Ectodermal cell (in vitro differentiated cells): ENCODE results near the gene DDX19B.
"Not testable (repeated sequence)": the region's sequence is repeated elsewhere in the genome, so short reads cannot be mapped to it uniquely, and the experiment has no call there.

Experiments used
- H3K27ac ChIP-seq: 2 replicates; pipeline ENCODE4 v1.7.0; 2013; ENCODE audit warnings: mild to moderate bottlenecking, low read depth, low read length; ENCODE audit not compliant: insufficient read depth, poor library complexity, severe bottlenecking
- H3K27me3 ChIP-seq: 2 replicates; pipeline ENCODE4 v1.7.0; 2013; ENCODE audit warnings: mild to moderate bottlenecking, low read length; ENCODE audit not compliant: insufficient read depth, control insufficient read depth, poor library complexity, severe bottlenecking
- H3K36me3 ChIP-seq: one replicate; pipeline ENCODE4 v1.7.0; 2013; ENCODE audit warnings: low read length; ENCODE audit not compliant: control insufficient read depth, insufficient read depth
- H3K4me1 ChIP-seq: one replicate; pipeline ENCODE4 v1.7.0; 2013; ENCODE audit warnings: low read length; ENCODE audit not compliant: control insufficient read depth, insufficient read depth
- H3K4me3 ChIP-seq: 2 replicates; pipeline ENCODE4 v1.7.0; 2013; ENCODE audit warnings: low read depth, low read length, control low read depth; ENCODE audit not compliant: insufficient read depth
- H3K9me3 ChIP-seq: 2 replicates; pipeline ENCODE4 v1.7.0; 2013; ENCODE audit warnings: mild to moderate bottlenecking, low read length, moderate library complexity; ENCODE audit not compliant: control insufficient read depth
- WGBS, 2 experiments: methylation state at CpG; one replicate each; pipeline ENCODE4 v1.1.7; 2013; ENCODE audit warnings: missing lambda C conversion rate in 2 of 2; 5-methylcytosine and 5-hydroxymethylcytosine counted together

The DDX19B gene

DNA sequence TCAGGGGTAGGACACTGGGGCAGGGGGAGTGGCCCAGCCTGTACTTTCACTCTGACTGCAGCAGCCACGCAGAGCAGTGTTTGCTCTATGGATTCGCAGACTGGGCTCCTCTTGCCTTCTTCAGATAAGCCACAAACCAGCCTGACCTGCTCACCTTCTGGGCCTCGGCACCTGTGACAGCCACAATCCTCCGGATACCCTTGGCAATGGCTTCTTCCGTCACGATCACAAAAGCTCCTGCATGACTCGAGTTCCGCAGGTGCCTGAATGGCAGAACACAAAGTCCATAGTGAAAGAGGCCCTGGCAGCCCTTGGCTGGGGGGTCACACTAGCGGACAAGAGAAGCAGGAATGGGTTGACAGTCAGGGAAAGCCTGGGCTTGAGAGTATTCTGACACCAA, 43.4 kb upstream of the DDX19B start:
- Histone ChIP-seq H3K9me3 (no peaks in the 10 kb centered on the region), H3K4me3 (no peak overlapping the region), H3K4me1 (no peaks in the 10 kb centered on the region), H3K36me3 (peaks cover 69% of the 10 kb centered on the region), H3K27ac (no peak overlapping the region), H3K27me3 (no peaks in the 10 kb centered on the region)
- WGBS, 2 experiments: 95 to 96% methylated on average over 9 of the region's 9 CpGs

DNA sequence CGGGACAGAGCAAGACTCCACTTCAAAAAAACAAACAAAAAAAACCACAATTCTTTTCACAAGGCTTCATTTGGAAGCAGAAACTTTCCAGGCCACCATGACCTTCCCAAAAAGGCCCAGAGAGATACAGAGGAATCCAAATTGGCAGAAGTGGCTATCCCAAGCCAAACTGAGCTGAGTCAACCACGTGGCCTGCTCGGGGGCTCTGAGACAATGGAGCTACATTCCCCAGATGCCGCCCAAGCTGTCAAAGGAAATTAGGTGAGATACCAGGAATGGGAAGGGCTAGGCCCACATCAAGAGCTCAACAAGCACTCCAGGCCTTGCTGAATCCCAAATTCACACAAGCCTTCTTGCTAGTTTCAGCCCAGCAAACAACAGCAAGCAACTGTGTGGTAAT, 41.6 kb upstream of the DDX19B start:
- Histone ChIP-seq H3K4me3 (no peak overlapping the region), H3K27me3 (no peaks in the 10 kb centered on the region), H3K9me3 (no peaks in the 10 kb centered on the region), H3K4me1 (no peaks in the 10 kb centered on the region), H3K27ac (no peak overlapping the region), H3K36me3 (peaks cover 82% of the 10 kb centered on the region)
- 84 to 89% methylated on average over 4 of the region's 4 CpGs for WGBS, 2 experiments

DNA sequence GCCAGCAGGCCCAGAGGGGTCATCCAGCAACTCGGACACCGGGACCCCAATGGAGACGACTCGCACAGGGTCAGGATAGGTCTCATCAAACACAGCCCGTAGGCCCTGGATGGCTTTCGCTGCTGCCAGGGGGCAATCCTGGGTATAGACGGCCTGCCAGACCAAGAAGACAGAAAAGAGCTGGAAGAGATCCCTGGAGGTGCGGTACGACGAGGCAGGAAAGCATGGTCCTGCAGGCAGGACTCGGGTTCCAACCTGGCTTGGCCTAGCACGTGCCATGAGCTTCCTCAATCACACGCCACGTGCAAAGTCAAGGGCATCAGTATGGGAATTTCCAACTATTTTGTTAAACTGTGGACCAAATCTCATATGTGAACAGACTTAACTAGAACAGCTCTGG, 40.9 kb upstream of the DDX19B start:
- Histone ChIP-seq H3K4me3 (no peak overlapping the region), H3K36me3 (peaks cover 82% of the 10 kb centered on the region), H3K27ac (no peak overlapping the region), H3K4me1 (no peaks in the 10 kb centered on the region), H3K9me3 (no peaks in the 10 kb centered on the region), H3K27me3 (no peaks in the 10 kb centered on the region)
- WGBS, 2 experiments: 96% methylated on average over 14 of the region's 14 CpGs

DNA sequence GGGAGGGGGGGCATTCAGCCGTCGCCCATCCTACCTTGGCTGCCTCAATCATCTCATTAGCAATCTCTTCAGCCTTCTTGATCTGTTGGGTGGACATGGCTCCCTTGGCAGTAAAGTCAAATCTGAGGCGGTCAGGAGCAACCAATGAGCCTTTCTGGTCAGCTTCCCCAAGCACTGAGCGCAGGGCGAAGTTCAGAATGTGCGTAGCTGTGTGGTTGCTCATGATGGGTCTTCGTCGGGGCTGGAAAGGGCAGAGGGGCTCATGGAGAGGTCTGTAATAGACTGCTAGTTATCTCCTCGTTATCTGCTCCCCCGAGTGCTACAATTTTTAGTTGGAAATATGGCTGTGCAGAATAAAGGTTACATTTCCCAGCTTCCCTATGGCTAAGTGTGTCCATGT, 40.0 kb upstream of the DDX19B start:
- Histone ChIP-seq H3K4me1 (no peaks in the 10 kb centered on the region), H3K27ac (no peak overlapping the region), H3K9me3 (no peaks in the 10 kb centered on the region), H3K4me3 (no peak overlapping the region), H3K27me3 (no peaks in the 10 kb centered on the region), H3K36me3 (peaks cover 83% of the 10 kb centered on the region)
- WGBS, 2 experiments: 96% methylated on average over 10 of the region's 10 CpGs

DNA sequence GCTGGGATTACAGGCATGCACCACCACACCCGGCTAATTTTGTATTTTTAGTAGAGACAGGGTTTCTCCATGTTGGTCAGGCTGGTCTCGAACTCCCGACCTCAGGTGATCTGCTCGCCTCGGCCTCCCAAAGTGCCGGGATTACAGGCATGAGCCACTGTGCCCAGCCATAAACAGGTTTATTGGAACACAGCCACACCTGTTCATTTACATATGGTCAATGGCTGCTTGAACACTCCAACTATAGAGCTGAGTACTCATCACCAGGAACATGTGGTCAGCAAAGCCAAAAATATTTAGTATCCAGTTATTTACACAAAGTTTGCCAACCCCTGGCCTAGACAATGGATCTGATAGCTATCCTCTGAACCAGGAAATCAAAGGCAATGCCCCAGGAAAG, 39.1 kb upstream of the DDX19B start:
- H3K27me3 ChIP-seq, H3K4me1 ChIP-seq, H3K27ac ChIP-seq, H3K9me3 ChIP-seq, H3K4me3 ChIP-seq: not testable (repeated sequence)
- 90 to 93% methylated on average over 5 to 6 of the region's 6 CpGs for WGBS, 2 experiments
- H3K36me3 ChIP-seq: peaks cover 84% of the 10 kb centered on the region

DNA sequence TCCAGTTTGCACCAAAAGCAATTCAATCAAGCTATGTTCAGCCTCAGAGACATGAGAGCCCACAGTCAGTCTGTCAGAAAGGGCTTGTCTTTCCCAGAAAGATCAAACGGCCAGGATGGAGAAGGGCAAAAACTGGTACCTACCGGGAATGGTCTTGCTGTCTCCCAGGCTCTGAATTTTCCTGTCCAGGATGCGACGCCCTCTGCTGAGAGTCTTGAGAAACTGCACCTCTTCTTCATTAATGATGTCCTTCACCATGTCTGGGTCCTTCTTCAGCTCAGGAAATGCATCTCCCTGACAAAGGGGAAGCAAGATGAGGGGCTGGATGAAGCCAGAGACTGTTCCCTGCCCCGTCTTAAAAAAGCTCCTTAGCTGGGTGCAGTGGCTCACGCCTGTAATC, 31.5 kb upstream of the DDX19B start:
- peaks cover 68% of the 10 kb centered on the region for H3K36me3 ChIP-seq
- 71 to 72% methylated on average over 6 of the region's 6 CpGs for WGBS, 2 experiments
- H3K4me1 ChIP-seq: no peaks in the 10 kb centered on the region
- H3K27me3 ChIP-seq: no peaks in the 10 kb centered on the region
- H3K4me3 ChIP-seq: no peak overlapping the region
- H3K27ac ChIP-seq: no peak overlapping the region
- H3K9me3 ChIP-seq: no peaks in the 10 kb centered on the region

DNA sequence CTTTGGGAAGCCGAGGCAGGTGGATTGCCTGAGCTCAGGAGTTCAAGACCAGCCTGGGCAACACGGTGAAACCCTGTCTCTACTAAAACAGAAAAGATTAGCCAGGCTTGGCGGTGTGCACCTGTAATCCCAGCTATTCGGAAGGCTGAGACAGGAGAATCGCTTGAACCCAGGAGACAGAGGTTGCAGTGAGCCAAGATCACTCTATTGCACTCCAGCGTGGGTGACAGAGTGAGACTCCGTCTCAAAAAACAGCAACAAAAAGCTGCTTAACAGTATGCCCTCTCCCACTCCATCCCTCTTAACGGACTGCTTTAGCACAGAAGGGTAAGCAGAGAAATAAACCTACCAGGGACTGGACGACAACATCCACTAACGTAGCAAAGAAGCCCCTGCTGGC, 31.1 kb upstream of the DDX19B start:
- not testable (repeated sequence) for H3K27me3 ChIP-seq, H3K9me3 ChIP-seq, H3K4me3 ChIP-seq, H3K4me1 ChIP-seq, H3K27ac ChIP-seq
- peaks cover 65% of the 10 kb centered on the region for H3K36me3 ChIP-seq
- 92 to 93% methylated on average over 10 of the region's 10 CpGs for WGBS, 2 experiments

DNA sequence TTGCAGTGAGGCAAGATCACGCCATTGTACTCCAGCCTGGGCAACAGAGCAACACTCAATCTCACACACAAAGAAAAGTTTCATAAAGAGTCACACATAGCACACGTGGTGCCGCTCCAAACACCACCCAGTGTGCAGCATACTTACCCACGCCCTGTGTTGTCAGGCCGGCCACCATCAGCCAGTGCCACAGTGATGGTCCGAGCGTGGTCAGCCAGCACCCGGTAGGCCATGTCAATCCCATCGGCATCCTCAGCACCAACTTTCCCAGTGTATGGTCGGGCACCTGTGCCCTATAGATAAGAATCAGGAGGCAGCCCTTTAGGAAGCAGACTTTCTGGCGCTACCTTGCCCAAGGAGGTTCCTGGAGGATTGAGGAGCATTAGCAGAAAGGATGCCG, 29.5 kb upstream of the DDX19B start:
- peaks cover 59% of the 10 kb centered on the region for H3K36me3 ChIP-seq
- H3K9me3 ChIP-seq: no peaks in the 10 kb centered on the region
- no peaks in the 10 kb centered on the region for H3K4me1 ChIP-seq
- 91 to 94% methylated on average over 12 of the region's 12 CpGs for WGBS, 2 experiments
- H3K27me3 ChIP-seq: no peaks in the 10 kb centered on the region
- H3K27ac ChIP-seq: no peak overlapping the region
- H3K4me3 ChIP-seq: no peak overlapping the region

DNA sequence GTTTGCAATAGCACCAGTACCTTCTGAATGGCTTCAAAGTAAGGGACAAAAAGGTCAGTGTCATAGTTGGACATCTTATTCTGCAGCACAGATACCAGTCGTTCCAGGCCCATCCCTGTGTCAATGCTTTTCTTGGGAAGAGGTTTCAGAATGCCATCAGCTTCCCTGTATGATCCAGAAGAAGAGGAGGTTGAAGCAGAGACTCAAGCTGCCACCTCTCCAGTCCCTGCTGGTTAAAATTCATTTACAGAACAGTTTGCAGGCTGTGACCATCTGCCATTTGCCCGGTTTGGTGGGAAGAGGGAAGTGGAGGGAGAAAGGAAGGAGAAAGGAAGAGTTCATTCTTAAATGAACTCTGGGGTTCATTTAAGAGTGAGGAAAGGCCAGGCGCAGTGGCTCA, 28.8 kb upstream of the DDX19B start:
- Histone ChIP-seq H3K4me1 (no peaks in the 10 kb centered on the region), H3K9me3 (no peaks in the 10 kb centered on the region), H3K36me3 (peaks cover 52% of the 10 kb centered on the region), H3K27ac (no peak overlapping the region), H3K4me3 (no peak overlapping the region), H3K27me3 (no peaks in the 10 kb centered on the region)
- 95 to 96% methylated on average over 3 of the region's 3 CpGs for WGBS, 2 experiments

DNA sequence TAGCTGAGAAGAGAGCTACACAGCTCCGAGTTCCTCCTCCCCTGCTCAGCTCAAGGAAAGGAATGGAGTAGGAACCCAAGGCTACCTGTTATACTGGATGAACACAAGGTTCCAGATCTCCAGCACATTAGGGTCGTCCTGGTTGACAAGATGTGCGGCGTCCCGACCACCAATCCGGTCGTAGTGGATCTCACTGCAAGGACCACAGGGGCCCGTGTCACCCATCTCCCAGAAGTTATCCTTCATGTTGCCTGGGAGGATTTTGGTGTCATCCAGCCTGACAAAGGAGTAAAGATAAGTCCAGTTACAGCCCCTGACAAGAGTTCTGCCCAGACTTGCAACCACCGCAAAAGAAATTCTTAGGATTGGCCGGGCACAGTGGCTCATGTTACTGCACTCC, 27.3 kb upstream of the DDX19B start:
- Histone ChIP-seq H3K4me3 (no peak overlapping the region), H3K4me1 (no peaks in the 10 kb centered on the region), H3K27ac (no peak overlapping the region), H3K36me3 (peaks cover 48% of the 10 kb centered on the region), H3K27me3 (no peaks in the 10 kb centered on the region), H3K9me3 (no peaks in the 10 kb centered on the region)
- 95 to 96% methylated on average over 10 of the region's 10 CpGs for WGBS, 2 experiments

DNA sequence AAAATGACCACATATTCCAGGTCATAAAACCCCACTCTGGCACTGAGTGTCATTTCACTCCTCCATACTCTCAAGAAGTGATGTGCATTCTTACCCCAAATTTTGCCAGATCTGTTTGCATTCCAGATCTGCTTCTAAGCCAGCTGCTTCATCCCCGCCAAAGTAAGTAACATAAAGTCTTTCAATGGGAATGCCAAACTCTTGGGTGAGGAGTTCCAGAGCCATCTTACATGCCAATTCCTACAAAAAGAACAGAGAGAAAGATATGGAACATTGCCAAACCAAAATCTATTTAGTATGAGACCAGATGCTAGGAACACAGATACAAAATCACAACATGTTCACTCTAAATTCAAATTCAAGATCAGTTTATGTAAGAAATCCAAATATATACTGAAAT, 22.6 kb upstream of the DDX19B start:
- H3K36me3 ChIP-seq: peaks cover 40% of the 10 kb centered on the region
- H3K4me3 ChIP-seq: no peak overlapping the region
- no peaks in the 10 kb centered on the region for H3K9me3 ChIP-seq
- no peaks in the 10 kb centered on the region for H3K27me3 ChIP-seq
- no peak overlapping the region for H3K27ac ChIP-seq
- 91 to 100% methylated on average over 1 of the region's 1 CpG for WGBS, 2 experiments
- H3K4me1 ChIP-seq: no peaks in the 10 kb centered on the region
